IPS-18a (cell line): Measurements from ENCODE around the gene PPP6R3.

Experiments
- H3K27ac ChIP-seq: one replicate; pipeline ENCODE4 v1.5.1; 2013; ENCODE audit warnings: low read length
- H3K27me3 ChIP-seq: one replicate; pipeline ENCODE4 v1.6.1; 2013; ENCODE audit warnings: mild to moderate bottlenecking, low read length; ENCODE audit not compliant: control insufficient read depth, insufficient read depth
- H3K36me3 ChIP-seq: one replicate; pipeline ENCODE4 v1.6.1; 2013; ENCODE audit warnings: low read depth, low read length; ENCODE audit not compliant: control insufficient read depth
- H3K4me1 ChIP-seq: one replicate; pipeline ENCODE4 v1.6.1; 2013; ENCODE audit warnings: low read depth, low read length; ENCODE audit not compliant: control insufficient read depth
- H3K4me3 ChIP-seq: one replicate; pipeline ENCODE4 v1.5.1; 2013; ENCODE audit warnings: low read length
- H3K9ac ChIP-seq: one replicate; pipeline ENCODE4 v1.6.1; 2013; ENCODE audit warnings: mild to moderate bottlenecking, low read length, moderate library complexity
- H3K9me3 ChIP-seq: one replicate; pipeline ENCODE4 v1.6.1; 2013; ENCODE audit warnings: low read depth, low read length; ENCODE audit not compliant: control insufficient read depth

PPP6R3 gene

DNA sequence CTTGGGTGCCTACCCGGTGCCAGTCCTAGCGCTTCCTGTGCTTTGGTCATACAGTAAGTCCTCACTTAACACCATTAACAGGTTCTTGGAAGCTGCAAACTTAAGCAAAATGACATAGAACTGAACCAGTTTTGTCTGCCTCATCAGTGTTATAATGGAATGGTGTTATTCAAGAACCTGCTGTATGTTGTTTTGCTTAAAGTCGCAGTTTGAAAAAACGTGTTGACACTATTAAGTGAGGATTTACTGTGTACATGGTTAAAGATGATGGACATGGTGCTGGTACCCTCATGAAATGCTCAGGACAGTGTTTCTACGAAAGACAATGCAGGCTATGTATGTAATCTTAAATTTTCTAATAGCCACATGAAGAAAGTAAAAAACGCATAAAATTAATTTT is 41.3 kb downstream of the PPP6R3 start:
- no peaks in the 10 kb centered on the region for H3K9me3 ChIP-seq
- H3K4me3 ChIP-seq = no peak overlapping the region
- H3K27ac ChIP-seq = no peak overlapping the region
- H3K36me3 ChIP-seq = no peaks in the 10 kb centered on the region
- peaks cover 17% of the 10 kb centered on the region for H3K4me1 ChIP-seq
- H3K27me3 ChIP-seq = no peaks in the 10 kb centered on the region
- no peak overlapping the region for H3K9ac ChIP-seq

DNA sequence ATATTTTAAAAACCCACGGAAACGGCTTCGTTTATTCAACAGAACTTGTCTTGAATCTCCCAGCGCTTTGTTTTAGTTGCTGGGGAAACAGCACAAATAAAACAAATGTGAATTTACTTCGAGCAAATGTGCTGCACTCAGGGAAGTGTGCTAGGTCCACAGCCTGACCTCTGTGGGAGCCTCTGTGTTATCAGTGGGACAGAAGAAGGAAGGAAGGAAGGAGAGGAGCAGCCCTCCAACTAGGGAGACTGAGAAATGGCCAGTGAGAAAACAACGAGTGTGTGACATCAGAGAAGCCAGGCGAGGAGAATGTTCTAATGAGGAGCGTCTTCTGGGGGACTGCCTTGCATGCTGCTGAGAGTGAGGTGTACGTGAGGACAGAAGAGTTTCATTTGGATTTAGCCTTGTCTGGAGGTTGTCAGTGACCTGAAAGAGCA is 42.7 kb downstream of the PPP6R3 start:
- Histone ChIP-seq H3K27me3 (no peaks in the 10 kb centered on the region), H3K36me3 (no peaks in the 10 kb centered on the region), H3K4me1 (peaks cover 18% of the 10 kb centered on the region), H3K9ac (no peak overlapping the region), H3K27ac (no peak overlapping the region), H3K9me3 (no peaks in the 10 kb centered on the region), H3K4me3 (no peak overlapping the region)

DNA sequence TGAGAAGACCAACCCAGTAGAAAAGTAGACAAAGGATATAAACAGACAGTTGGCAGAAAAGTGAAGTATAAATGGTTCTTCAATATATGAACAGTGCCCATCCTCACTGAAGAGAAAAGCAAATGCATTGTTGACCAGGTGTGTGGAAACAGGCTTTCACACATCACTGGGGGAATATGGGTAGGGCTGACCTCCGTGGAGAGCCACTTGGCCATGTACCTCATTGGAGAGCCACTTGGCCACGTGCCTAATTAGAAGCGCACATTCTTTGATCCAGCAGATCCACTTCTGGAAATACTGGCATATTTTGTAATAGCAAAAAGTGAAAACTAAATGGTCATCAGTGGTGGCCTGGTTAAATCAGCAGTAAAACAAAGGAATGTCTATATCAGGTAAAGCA is 43.2 kb downstream of the PPP6R3 start:
- Histone ChIP-seq H3K4me1 (peaks cover 18% of the 10 kb centered on the region), H3K36me3 (no peaks in the 10 kb centered on the region), H3K27me3 (no peaks in the 10 kb centered on the region), H3K27ac (no peak overlapping the region), H3K9ac (no peak overlapping the region), H3K4me3 (no peak overlapping the region), H3K9me3 (no peaks in the 10 kb centered on the region)

DNA sequence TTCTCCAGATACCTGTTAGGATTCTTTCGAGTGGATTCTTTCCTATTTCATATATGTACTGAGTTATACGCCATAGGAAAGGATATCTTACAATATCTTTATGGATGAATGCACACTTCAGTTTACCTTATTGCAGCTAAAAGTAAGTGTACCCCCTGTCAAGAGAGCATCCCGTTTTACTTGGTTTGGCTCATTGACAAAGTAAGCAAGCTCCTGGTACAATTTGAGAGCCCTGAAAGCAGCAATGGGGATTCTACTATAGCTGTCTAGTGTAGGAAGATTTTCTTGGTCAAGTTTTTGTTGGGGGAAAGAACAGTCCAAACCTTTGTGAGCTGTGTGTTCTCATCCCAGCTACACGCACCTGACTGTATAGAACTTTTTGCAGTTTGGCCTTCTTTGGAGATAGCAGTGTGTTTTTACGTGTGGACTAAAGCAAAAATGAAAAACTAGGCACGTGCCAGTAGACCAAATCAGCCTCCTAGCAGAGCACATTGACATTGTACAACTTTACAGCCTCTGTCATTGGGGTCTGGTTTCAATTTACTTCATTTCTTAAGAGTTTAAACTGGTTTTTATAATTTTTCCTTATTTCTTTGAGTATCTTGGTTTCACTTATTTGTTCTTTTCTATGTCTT is 44.0 kb downstream of the PPP6R3 start:
- Histone ChIP-seq H3K9me3 (no peaks in the 10 kb centered on the region), H3K4me3 (no peak overlapping the region), H3K36me3 (no peaks in the 10 kb centered on the region), H3K9ac (no peak overlapping the region), H3K4me1 (peaks cover 15% of the 10 kb centered on the region), H3K27me3 (no peaks in the 10 kb centered on the region), H3K27ac (no peak overlapping the region)

DNA sequence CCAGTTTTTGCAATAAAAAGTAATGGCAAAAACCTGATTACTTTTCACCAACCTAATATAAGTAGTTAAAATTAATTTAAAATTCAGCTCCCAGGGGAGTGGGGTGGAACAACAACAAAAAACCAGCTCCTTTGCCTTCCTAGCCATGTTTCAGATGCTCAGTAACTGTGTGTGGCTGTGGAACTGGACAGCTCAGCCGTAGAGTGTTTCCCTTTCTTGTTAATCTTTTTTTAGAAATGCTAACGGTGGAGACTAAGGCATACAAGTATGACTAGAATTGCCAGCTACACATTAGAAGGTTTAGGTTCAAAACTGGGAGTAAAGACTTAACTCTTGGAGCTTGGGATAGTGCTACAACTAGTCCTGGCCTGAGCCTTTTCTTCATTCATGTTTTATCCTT is 45.0 kb downstream of the PPP6R3 start:
- Histone ChIP-seq H3K27ac (no peak overlapping the region), H3K4me3 (no peak overlapping the region)

DNA sequence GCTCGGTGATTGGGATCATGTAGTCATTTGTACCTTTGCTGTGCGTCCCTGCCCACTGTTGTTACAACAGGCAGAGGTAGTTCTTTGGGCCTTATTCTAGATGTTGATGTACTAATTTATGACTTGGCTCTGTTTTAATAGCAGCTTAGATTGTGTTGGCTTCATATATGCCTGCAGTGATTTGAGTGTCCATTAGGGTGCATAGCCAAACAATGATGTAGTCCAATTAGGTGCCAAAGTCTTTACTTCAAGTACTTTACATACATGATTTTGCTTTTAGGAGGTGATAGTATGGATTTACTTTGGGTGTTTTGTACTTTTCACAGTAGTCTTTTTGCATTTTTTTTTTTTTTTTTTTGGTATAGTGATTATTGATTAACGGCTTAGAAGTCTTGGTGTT is 46.4 kb downstream of the PPP6R3 start:
- Histone ChIP-seq H3K27me3 (no peaks in the 10 kb centered on the region), H3K4me3 (no peak overlapping the region), H3K9ac (no peak overlapping the region), H3K27ac (no peak overlapping the region), H3K4me1 (peaks cover 10% of the 10 kb centered on the region), H3K36me3 (no peaks in the 10 kb centered on the region), H3K9me3 (no peaks in the 10 kb centered on the region)

More for the DNA sequence above, 45.0 kb downstream of the PPP6R3 start:
- Histone ChIP-seq H3K27me3 (no peaks in the 10 kb centered on the region), H3K4me1 (peaks cover 10% of the 10 kb centered on the region), H3K36me3 (no peaks in the 10 kb centered on the region), H3K9ac (no peak overlapping the region), H3K9me3 (no peaks in the 10 kb centered on the region)

DNA sequence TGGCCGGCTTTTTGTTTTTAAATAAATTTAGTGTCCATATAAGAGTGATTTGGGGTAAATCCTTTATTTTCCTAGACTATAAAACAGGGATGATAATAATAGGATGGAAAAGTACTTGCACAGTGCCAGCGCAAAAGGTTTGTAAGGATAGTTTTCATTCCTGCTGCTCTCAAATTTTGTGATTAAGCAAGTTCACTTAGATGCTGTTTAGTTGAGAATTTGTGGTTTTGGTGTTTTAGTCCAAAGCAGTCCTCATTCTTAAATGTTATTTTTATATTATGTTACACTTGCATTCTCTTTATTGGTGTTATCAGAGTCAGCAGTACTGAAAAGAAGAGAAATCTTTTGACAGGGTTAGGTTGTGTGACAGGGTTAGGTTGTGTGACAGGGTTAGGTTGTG is 47.9 kb downstream of the PPP6R3 start:
- Histone ChIP-seq H3K27ac (no peak overlapping the region), H3K36me3 (no peaks in the 10 kb centered on the region), H3K27me3 (no peaks in the 10 kb centered on the region), H3K9me3 (no peaks in the 10 kb centered on the region), H3K4me3 (no peak overlapping the region), H3K4me1 (peaks cover 10% of the 10 kb centered on the region), H3K9ac (no peak overlapping the region)

DNA sequence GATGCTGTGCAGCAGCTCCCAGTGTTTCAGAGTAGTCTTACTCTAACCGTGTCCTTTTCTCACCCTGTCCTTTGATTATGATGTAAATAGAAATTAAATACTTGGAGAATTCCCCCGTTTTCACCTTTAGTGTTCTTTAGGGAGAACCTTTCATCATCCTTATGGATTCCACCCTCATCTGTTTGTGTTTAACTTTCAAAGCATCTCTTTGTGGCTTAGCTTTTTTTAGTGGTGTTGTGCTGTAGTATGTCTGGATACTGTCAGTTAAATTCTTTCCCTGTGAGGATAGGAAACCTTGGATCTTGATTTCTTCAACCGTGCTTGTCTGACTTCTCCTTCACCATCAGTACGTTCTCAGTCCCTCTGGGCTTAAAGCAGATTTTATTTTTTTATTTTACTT is 48.5 kb downstream of the PPP6R3 start:
- no peak overlapping the region for H3K27ac ChIP-seq

DNA sequence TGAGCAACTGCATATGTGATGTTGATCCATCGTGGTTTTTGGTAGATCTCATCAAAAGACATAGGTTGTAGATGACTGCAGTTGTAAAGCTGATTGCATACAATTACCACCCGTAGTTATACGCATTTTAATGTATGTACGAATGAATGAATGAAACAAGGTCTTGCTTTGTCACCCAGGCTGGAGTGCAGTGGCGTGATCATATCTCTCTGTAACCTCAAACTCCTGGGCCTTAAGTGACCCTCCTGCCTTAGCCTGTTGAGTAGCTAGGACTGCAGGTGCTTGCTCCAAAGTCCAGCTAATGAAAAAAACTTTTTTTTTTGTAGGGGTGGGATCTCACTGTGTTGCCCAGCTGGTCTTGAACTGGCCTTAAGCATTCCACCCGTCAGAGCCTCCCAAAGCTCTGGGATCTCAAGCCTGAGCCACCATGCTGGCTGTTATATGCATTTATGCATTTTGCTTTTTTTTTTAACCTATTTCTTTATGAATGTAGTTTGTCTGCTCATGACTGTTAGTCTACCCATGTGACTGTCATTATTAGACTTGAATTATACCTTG is 53.5 kb downstream of the PPP6R3 start:
- Histone ChIP-seq H3K27me3 (no peaks in the 10 kb centered on the region), H3K36me3 (peaks cover 4% of the 10 kb centered on the region), H3K4me3 (no peak overlapping the region), H3K9ac (no peak overlapping the region), H3K27ac (no peak overlapping the region), H3K4me1 (peaks cover 5% of the 10 kb centered on the region), H3K9me3 (no peaks in the 10 kb centered on the region)

More for the DNA sequence above, 48.5 kb downstream of the PPP6R3 start:
- Histone ChIP-seq H3K36me3 (no peaks in the 10 kb centered on the region), H3K4me3 (no peak overlapping the region), H3K9ac (no peak overlapping the region), H3K4me1 (peaks cover 10% of the 10 kb centered on the region), H3K9me3 (no peaks in the 10 kb centered on the region), H3K27me3 (no peaks in the 10 kb centered on the region)

DNA sequence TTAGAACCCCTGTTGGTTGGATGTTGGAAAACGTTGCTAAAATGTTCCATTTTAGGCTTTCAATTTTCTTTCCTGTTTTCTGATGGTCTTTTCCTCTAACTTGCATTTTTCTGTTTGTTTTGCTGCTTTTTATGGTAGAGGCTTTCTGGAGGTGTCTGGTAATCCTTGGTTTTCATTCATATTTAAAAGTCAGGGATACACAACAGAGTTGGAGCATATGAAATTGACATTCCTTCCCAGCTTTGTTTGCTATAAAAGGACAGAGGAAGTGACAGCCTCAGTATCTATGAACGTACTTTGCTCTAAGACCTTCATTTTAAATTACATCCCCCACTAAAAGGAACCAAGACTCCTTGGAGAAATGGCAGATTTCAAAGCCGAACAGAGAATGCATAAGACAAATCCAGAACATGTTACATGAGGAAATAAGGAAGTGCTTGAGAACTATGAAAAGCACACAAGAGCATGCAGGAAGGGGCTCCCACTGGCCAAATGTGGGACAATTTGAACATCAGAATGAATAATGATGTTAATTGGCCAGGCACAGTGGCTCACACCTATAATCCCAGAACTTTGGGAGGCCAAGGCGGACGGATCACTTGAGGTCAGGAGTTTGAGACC is 56.7 kb downstream of the PPP6R3 start:
- Histone ChIP-seq H3K4me1 (peaks cover 3% of the 10 kb centered on the region), H3K9me3 (no peaks in the 10 kb centered on the region), H3K36me3 (peaks cover 32% of the 10 kb centered on the region), H3K4me3 (no peak overlapping the region), H3K27ac (no peak overlapping the region), H3K27me3 (no peaks in the 10 kb centered on the region), H3K9ac (no peak overlapping the region)

DNA sequence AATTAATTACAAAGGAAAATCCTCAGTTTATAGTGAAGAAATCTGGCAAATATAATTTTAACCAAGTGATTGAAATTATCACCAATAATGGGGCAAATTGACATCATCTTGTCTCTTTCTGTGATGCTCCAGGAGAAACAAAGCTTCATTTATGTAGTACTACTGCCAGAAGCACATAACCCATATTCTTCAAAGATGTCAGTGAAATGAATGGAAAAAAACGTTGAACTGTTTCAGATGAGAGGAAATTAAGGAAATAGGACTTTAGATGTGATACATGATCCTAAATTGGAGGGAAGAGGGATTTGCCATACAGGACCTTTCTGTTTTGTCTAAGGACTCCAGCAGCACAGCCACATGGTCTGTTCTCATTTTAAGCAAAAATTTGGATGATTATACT is 57.6 kb downstream of the PPP6R3 start:
- Histone ChIP-seq H3K4me1 (peaks cover 3% of the 10 kb centered on the region), H3K9me3 (no peaks in the 10 kb centered on the region), H3K9ac (no peak overlapping the region), H3K27me3 (no peaks in the 10 kb centered on the region), H3K27ac (no peak overlapping the region), H3K4me3 (no peak overlapping the region), H3K36me3 (peaks cover 42% of the 10 kb centered on the region)
